Neural progenitor cell (in vitro differentiated cells): Measurements from ENCODE around the gene NBAS. TPM values are rescaled to one million over a fixed set of nuclear protein-coding genes. Genes with fewer than 3 reads are reported as not detected.

Experiments used
- DNase-seq: peaks from one replicate; pipeline ENCODE4 v3.0.0-alpha.2; 2016; ENCODE audit warnings: low spot score
- H2AFZ ChIP-seq: fragments of 200-600 bp; sonication (generic); replicated peaks from 2 replicates; pipeline ENCODE4 v1.6.1; 2016; ENCODE audit warnings: antibody characterized with exemption
- H3F3A ChIP-seq: fragments of 200-600 bp; sonication (generic); 2 replicates; pipeline ENCODE4 v1.6.1; 2016; ENCODE audit warnings: antibody characterized with exemption, low read depth
- H3K27ac ChIP-seq: fragments of 200-600 bp; sonication (generic); 2 replicates; pipeline ENCODE4 v1.5.1; 2016; ENCODE audit warnings: mild to moderate bottlenecking
- H3K27me3 ChIP-seq: fragments of 200-600 bp; sonication (generic); 2 replicates; pipeline ENCODE4 v1.6.1; 2016; ENCODE audit warnings: mild to moderate bottlenecking, moderate library complexity
- H3K36me3 ChIP-seq: fragments of 200-600 bp; sonication (generic); 2 replicates; pipeline ENCODE4 v1.5.1; 2016
- H3K4me1 ChIP-seq: fragments of 200-600 bp; sonication (generic); 2 replicates; pipeline ENCODE4 v1.6.1; 2016; ENCODE audit warnings: mixed run types
- H3K4me2 ChIP-seq: fragments of 200-600 bp; sonication (generic); 2 replicates; pipeline ENCODE4 v1.6.1; 2016
- H3K4me3 ChIP-seq: fragments of 200-600 bp; sonication (generic); 2 replicates; pipeline ENCODE4 v1.5.1; 2016
- H3K79me2 ChIP-seq: fragments of 200-600 bp; sonication (generic); 2 replicates; pipeline ENCODE4 v1.6.1; 2016; ENCODE audit warnings: low read depth
- H3K9ac ChIP-seq: fragments of 200-600 bp; sonication (generic); 2 replicates; pipeline ENCODE4 v1.6.1; 2016
- H3K9me3 ChIP-seq: fragments of 200-600 bp; sonication (generic); 2 replicates; pipeline ENCODE4 v1.5.1; 2016; ENCODE audit warnings: low read depth
- H4K20me1 ChIP-seq: fragments of 200-600 bp; sonication (generic); 2 replicates; pipeline ENCODE4 v1.6.1; 2016; ENCODE audit warnings: low read depth
- H3K27ac Mint-ChIP-seq: 3 replicates; pipeline ENCODE4 v1.8.0; 2021; ENCODE audit warnings: mixed read lengths
- H3K27me3 Mint-ChIP-seq: 2 replicates; pipeline ENCODE4 v1.8.0; 2022; ENCODE audit warnings: low read depth, mild to moderate bottlenecking, inconsistent platforms, moderate library complexity, mixed read lengths; ENCODE audit not compliant: insufficient read depth
- H3K36me3 Mint-ChIP-seq: 3 replicates; pipeline ENCODE4 v1.8.0; 2021; ENCODE audit warnings: mixed read lengths
- H3K4me1 Mint-ChIP-seq: 3 replicates; pipeline ENCODE4 v1.8.0; 2021; ENCODE audit warnings: mixed read lengths
- H3K4me3 Mint-ChIP-seq: 3 replicates; pipeline ENCODE4 v1.8.0; 2021; ENCODE audit warnings: mild to moderate bottlenecking, moderate library complexity, mixed read lengths
- H3K9me3 Mint-ChIP-seq: 3 replicates; pipeline ENCODE4 v1.8.0; 2020; ENCODE audit warnings: mixed read lengths
- CTCF ChIP-seq: fragments of 200-600 bp; sonication (generic); IDR thresholded peaks from 2 replicates; pipeline ENCODE4 v1.5.1; 2017; ENCODE audit warnings: antibody characterized with exemption, mild to moderate bottlenecking
- EZH2 ChIP-seq: fragments of 200-600 bp; sonication (generic); IDR thresholded peaks from 2 replicates; pipeline ENCODE4 v1.6.1; 2017; ENCODE audit warnings: antibody characterized with exemption, mild to moderate bottlenecking, moderate library complexity
- EZH2phosphoT487 ChIP-seq: fragments of 200-600 bp; sonication (generic); IDR thresholded peaks from 2 replicates; pipeline ENCODE4 v1.6.1; 2017; ENCODE audit warnings: antibody characterized with exemption
- total RNA-seq: library from RNA; depleted of rRNA; stranded (reverse); fragments of >200 nt; gene quantifications from 2 replicates; pipeline ENCODE4 v1.2.3, GENCODE V29; 2015; ENCODE audit warnings: low replicate concordance

Gene NBAS
- total RNA-seq, 1 donor from 2014 or later: 58.0 TPM

GRCh38 chr2:15284614-15285013, 276.5 kb downstream of the NBAS start:
- H3K36me3 Mint-ChIP-seq: peaks cover 24% of the 10 kb centered on the region
- TF ChIP-seq EZH2 (no peak), CTCF (no peak), EZH2phosphoT487 (no peak)

GRCh38 chr2:15281681-15282080, 279.5 kb downstream of the NBAS start:
- no peak overlapping the region for H3K4me3 Mint-ChIP-seq

More at GRCh38 chr2:15284614-15285013, 276.5 kb downstream of the NBAS start:
- no peaks in the 10 kb centered on the region for H3K4me1 ChIP-seq
- H3K4me3 ChIP-seq: no peak overlapping the region
- Mint-ChIP-seq H3K27me3 (no peaks in the 10 kb centered on the region), H3K4me3 (no peak overlapping the region), H3K4me1 (no peaks in the 10 kb centered on the region), H3K9me3 (no peaks in the 10 kb centered on the region), H3K27ac (no peak overlapping the region)
- H2AFZ ChIP-seq: no peak overlapping the region
- no peaks in the 10 kb centered on the region for H3K36me3 ChIP-seq
- no peak for DNase-seq
- H3F3A ChIP-seq: no peaks in the 10 kb centered on the region
- H4K20me1 ChIP-seq: no peaks in the 10 kb centered on the region
- no peak overlapping the region for H3K9ac ChIP-seq
- H3K27me3 ChIP-seq: no peaks in the 10 kb centered on the region
- no peaks in the 10 kb centered on the region for H3K79me2 ChIP-seq
- H3K4me2 ChIP-seq: no peak overlapping the region
- no peak overlapping the region for H3K27ac ChIP-seq
- H3K9me3 ChIP-seq: no peaks in the 10 kb centered on the region

GRCh38 chr2:15279201-15279876, 281.8 kb downstream of the NBAS start:
- TF ChIP-seq EZH2: no peak
- TF ChIP-seq CTCF: no peak
- TF ChIP-seq EZH2phosphoT487: no peak
- Histone ChIP-seq H4K20me1 (no peaks in the 10 kb centered on the region), H3K27me3 (no peaks in the 10 kb centered on the region), H3K4me1 (no peaks in the 10 kb centered on the region), H3K4me2 (no peak overlapping the region), H3K79me2 (no peaks in the 10 kb centered on the region), H3K9ac (no peak overlapping the region), H3K9me3 (no peaks in the 10 kb centered on the region), H2AFZ (no peak overlapping the region), H3K27ac (no peak overlapping the region), H3K36me3 (no peaks in the 10 kb centered on the region), H3K4me3 (no peak overlapping the region), H3F3A (no peaks in the 10 kb centered on the region)
- Mint-ChIP-seq H3K27ac (no peak overlapping the region), H3K27me3 (no peaks in the 10 kb centered on the region), H3K9me3 (no peaks in the 10 kb centered on the region), H3K4me1 (no peaks in the 10 kb centered on the region), H3K4me3 (no peak overlapping the region), H3K36me3 (peaks cover 24% of the 10 kb centered on the region)
- no peak for DNase-seq

More at GRCh38 chr2:15281681-15282080, 279.5 kb downstream of the NBAS start:
- H3K27me3 ChIP-seq: no peaks in the 10 kb centered on the region
- Mint-ChIP-seq H3K27me3 (no peaks in the 10 kb centered on the region), H3K27ac (no peak overlapping the region), H3K36me3 (peaks cover 25% of the 10 kb centered on the region), H3K9me3 (no peaks in the 10 kb centered on the region), H3K4me1 (no peaks in the 10 kb centered on the region)
- H3K9me3 ChIP-seq: no peaks in the 10 kb centered on the region
- no peaks in the 10 kb centered on the region for H4K20me1 ChIP-seq
- no peak overlapping the region for H3K4me3 ChIP-seq
- no peaks in the 10 kb centered on the region for H3K4me1 ChIP-seq
- H3F3A ChIP-seq: no peaks in the 10 kb centered on the region
- no peak for DNase-seq
- H3K27ac ChIP-seq: no peak overlapping the region
- H2AFZ ChIP-seq: no peak overlapping the region
- H3K9ac ChIP-seq: no peak overlapping the region
- TF ChIP-seq EZH2 (no peak), EZH2phosphoT487 (no peak), CTCF (no peak)
- no peaks in the 10 kb centered on the region for H3K36me3 ChIP-seq
- no peak overlapping the region for H3K4me2 ChIP-seq
- no peaks in the 10 kb centered on the region for H3K79me2 ChIP-seq
